Esophagus muscularis mucosa (tissue), 3 donors: Measurements from ENCODE around the gene RHCG.

Experiments used
- POLR2AphosphoS5 ChIP-seq, 2 donors: sonication (generic); formaldehyde crosslinking; IDR thresholded peaks; one replicate each; pipeline ENCODE4 v1.6.1; 2017; ENCODE audit warnings: antibody characterized with exemption in 2 of 2
- TF ChIP-seq, protein P1 (sequence below), 3 experiments: fragments of 200-600 bp in 2 of 3; fragments of 450-650 bp in 1 of 3; sonication (generic) in 2 of 3; IDR thresholded peaks; one replicate each; pipeline ENCODE4 v1.5.1; 2017 to 2019; ENCODE audit warnings: antibody characterized with exemption in 3 of 3, mild to moderate bottlenecking in 2 of 3, moderate library complexity in 1 of 3

DNA sequence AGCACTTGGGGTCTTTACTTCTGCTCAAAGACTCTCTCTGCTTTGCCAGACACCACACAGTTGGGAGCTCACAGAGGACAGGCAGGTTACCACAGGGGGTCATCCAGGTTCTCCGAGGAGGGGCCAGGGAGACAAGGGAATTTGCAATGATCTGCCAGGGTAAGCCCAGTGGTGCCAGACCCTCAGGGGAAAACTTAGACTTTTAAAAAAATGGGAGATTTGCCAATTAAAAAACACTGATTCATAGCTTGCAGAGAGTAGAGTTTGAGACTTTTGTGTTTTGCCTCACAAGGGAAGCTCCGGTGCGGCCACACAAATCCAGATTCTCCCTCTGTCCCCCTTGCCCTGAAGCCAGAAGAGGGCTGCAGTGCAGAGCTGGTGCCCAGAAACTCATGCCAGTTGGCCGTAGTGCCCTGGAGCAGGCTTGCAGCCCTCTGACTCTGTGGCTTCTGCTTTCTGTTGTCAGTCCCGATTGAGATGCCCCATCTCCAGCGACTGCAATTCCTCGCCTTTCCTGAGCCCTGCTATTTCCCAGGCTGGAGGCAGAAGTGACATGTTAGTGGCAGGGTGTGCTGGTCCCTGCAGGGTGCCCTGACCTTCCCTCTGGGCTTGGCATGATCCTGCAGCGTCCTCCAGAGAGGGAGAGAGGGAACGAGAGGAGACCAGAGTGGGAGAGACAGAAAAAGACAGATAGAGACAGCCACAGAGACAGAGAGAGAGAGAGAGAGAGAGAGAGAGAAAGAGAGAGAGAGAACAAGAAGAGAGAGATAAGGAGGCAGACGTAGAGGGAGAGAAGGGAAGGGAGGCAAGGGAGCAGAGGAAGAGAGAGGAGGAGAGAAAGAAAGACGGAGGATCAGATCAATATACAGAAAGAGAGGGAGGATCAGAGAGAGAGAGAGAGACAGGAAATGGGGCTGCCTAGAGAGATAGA lies 46.0 kb downstream of the RHCG start:
- TF ChIP-seq POLR2AphosphoS5 (IDR thresholded peaks at IDR 0.05), result no peak
- TF ChIP-seq, protein P1, sequence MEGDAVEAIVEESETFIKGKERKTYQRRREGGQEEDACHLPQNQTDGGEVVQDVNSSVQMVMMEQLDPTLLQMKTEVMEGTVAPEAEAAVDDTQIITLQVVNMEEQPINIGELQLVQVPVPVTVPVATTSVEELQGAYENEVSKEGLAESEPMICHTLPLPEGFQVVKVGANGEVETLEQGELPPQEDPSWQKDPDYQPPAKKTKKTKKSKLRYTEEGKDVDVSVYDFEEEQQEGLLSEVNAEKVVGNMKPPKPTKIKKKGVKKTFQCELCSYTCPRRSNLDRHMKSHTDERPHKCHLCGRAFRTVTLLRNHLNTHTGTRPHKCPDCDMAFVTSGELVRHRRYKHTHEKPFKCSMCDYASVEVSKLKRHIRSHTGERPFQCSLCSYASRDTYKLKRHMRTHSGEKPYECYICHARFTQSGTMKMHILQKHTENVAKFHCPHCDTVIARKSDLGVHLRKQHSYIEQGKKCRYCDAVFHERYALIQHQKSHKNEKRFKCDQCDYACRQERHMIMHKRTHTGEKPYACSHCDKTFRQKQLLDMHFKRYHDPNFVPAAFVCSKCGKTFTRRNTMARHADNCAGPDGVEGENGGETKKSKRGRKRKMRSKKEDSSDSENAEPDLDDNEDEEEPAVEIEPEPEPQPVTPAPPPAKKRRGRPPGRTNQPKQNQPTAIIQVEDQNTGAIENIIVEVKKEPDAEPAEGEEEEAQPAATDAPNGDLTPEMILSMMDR (IDR thresholded peaks at IDR 0.05), result no peak
